ENCODE data around the gene GNB5.
A peak's percentile ranks its signal among the peaks of the same experiment; 100 is the strongest.

The GNB5 gene

GRCh38 chr15:52078876-52079700 is 112.1 kb downstream of the GNB5 start:
- peak; percentile 52 for DNase-seq (ENCODE audit: extremely low spot score, insufficient read length, low read depth)
- peak; percentile 56 for FAIRE-seq

DNA sequence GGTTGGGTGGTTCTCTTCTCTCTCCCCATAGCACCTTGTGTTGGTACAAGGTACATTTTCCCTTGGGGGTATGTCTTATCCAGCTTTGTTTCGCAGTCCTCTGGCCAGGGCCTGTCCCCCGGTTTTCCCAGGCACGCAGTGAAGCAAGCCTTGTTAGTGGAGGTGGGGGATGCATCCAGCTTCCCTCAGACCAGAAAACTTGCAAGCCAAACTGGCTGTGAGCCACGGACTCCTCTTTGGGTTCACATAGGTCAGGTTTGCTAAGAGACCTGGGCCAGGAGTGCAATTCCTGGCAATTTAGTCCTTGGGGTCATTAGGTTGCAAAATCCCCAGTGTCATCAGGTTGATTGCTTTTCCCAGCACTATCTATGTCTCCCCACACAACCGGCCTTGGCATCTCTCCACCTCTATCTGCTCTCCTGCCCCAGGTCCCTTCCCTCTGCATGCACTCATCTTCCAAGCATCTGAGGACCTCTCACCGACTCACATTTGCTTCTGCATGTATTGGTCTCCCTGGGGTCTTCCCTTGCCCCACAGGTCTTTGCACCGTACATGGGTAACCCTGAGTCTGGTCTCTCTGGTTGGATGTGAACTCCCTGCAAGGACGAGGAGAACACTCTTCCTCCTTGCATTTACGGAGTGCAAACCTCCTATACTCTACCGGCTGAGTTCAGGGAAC is 112.9 kb downstream of the GNB5 start:
- DNase-seq (ENCODE audit: extremely low spot score, insufficient read length, low read depth) (no peak), FAIRE-seq (no peak)

- DNase-seq (ENCODE audit: extremely low spot score, insufficient read length, low read depth) (no peak), FAIRE-seq (no peak)
Observed at GRCh38 chr15:52076889-52077781, 114.1 kb downstream of the GNB5 start.

DNA sequence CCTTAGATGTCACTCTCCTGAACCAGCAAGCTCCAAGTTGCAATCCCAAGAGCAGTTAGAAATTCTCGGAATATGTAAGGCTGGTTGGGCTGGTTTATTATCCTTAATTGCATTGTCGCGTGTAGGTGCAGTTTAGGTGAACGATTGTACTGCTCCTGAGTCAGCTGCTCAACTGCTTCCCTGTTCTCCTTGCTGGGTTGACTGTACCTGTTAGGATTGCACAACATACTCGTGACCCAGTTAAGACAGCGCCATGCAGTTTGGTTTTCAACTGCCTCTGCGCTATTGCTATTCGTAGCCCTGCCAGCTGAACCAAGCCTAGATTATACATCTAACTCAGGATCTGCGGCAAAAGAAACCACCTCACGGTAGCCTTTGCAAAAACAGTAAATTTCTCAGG is 119.6 kb downstream of the GNB5 start:
- no peak for DNase-seq (ENCODE audit: extremely low spot score, insufficient read length, low read depth)
- FAIRE-seq, result no peak

DNA sequence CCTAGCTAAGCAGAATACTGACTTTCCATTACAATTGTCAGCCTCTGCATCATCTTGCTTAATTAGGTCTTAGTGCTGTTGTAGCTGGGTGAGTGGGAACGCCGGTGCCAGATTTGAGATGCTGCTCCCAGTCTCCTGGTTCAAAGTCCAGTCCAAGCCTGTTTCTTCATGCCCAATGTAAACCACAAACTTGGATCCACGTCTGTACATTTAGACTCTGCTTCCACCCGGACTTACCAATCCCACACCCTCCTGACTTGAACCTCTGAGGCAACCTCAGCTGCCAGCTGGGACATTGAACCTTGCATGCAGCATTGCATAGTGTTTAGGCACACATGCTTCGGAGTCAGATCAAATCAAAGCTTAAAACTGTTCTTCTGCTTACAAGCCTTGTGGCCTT is 121.6 kb downstream of the GNB5 start:
- FAIRE-seq, result no peak

DNA sequence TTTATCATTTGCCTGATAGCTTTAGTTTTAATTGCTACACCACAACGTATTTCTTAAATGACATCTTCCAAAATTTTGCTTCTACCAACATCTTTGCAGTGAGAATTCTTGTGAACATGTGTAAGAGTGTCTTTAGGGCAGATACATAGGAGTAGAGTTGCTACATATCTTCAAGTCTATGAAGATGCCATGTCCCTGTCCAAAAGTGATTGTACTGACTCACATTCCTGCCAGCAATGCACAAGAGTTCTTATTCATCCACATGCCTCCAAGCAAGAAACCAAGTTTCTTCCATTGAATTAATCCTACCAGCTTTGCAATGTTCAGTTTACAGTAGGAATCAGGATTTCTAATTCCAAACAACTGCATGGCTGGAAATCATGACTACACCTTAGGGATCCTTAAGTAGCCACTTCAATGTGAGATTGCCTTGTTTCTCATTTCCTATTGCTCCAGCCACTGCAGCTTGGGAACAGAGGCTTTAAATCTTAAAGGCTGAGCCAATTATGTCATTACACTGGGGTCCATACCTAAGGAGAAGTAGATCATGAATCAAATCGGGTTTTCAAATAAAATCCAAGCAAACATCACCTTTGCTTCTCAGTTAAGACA is 123.1 kb downstream of the GNB5 start:
- DNase-seq (ENCODE audit: extremely low spot score, insufficient read length, low read depth) (no peak), FAIRE-seq (no peak)

More for the DNA sequence above, 121.6 kb downstream of the GNB5 start:
- no peak for DNase-seq (ENCODE audit: extremely low spot score, insufficient read length, low read depth)

- DNase-seq (ENCODE audit: extremely low spot score, insufficient read length, low read depth) (no peak), FAIRE-seq (no peak)
Observed at GRCh38 chr15:52067545-52067926, 123.7 kb downstream of the GNB5 start.

DNA sequence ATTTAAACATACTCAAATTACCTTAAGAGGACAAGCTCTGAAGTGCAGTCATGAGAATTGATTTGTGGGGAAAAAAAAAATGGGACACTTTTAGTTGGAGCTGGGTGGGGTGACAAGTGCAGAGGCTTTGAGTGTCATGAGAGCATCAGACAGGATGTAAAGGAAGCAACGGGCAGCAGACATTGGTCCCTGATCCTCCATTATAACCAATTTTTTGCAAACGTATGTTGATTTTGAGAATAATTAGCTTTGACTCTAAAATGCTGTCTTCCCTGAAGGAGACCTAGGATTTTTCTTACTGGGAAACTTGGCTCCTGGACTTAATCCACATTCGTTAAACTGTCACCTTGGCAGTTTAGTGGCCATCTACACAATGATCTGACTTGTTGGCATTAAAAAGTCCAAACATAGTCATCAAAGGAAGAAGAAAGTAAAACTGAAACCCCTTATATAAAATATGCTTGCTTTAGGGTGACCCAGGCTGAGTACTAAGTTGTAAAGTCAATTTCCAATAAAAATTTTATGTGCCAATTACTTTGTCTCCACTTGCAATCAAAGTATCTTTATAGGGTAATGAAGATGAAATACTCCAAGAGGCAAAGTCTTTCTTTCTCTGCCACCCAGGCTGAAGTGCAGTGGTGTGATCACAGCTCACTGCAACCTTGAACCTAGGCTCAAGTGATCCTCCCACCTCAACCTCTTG is 124.2 kb downstream of the GNB5 start:
- no peak for DNase-seq (ENCODE audit: extremely low spot score, insufficient read length, low read depth)
- FAIRE-seq, result no peak

Data from GM18507 (cell line).